ENCODE measurements around the gene LYPD5. TPM values are rescaled to one million over a fixed set of nuclear protein-coding genes. Genes with fewer than 3 reads are reported as not detected.

Gene LYPD5
- total and polyA plus RNA-seq, 2 of the 8 experiments (the other 6 are each of a cell fraction or from before 2014, with no cell fraction given), result 0.74 to 4.3 TPM

DNA sequence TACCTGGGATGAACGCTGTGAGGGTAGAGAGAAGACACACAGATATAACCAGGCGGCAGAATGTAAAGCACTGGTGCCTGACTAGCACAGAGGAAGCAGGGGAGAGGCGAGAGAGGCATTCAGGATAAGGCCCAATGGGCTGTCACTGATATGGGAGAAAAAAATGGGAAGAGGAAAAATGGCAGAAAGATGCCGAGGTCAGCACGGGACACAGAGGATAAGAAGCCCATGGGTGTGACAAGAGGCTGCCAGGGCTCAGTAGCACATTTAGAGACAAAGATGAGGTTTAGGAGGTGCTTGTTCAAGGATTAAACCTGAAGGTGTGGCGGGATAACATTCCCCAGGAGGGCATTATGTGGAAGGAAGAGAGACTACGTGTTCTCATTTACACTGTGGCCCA, 53.1 kb downstream of the LYPD5 start (continued):
- no peak for TF ChIP-seq CHD7 (IDR thresholded peaks at IDR 0.05; ENCODE audit: insufficient replicate concordance, low read length)
- no peak for TF ChIP-seq SUZ12 (IDR thresholded peaks at IDR 0.05; ENCODE audit: low read length)
- TF ChIP-seq BACH1 (IDR thresholded peaks at IDR 0.05; ENCODE audit: low read length), result no peak
- no peak for TF ChIP-seq NANOG (IDR thresholded peaks at IDR 0.05; ENCODE audit: insufficient read depth, low read depth, low read length, poor library complexity, severe bottlenecking)
- TF ChIP-seq KDM5A (IDR thresholded peaks at IDR 0.05; ENCODE audit: low read length), result no peak
